HG03175 (cell line): ENCODE measurements around the gene TCL1A.
A peak's percentile ranks its signal among the peaks of the same experiment; 100 is the strongest.
"Not testable (repeated sequence)": the region's sequence is repeated elsewhere in the genome, so short reads cannot be mapped to it uniquely, and the experiment has no call there.

Experiments
- ATAC-seq: cut with Tn5 transposase; IDR thresholded peaks from one replicate; pipeline ENCODE4 v1.9.1; 2021; ENCODE audit warnings: mild to moderate bottlenecking, moderate library complexity; ENCODE audit not compliant: unreplicated experiment

TCL1A gene

DNA sequence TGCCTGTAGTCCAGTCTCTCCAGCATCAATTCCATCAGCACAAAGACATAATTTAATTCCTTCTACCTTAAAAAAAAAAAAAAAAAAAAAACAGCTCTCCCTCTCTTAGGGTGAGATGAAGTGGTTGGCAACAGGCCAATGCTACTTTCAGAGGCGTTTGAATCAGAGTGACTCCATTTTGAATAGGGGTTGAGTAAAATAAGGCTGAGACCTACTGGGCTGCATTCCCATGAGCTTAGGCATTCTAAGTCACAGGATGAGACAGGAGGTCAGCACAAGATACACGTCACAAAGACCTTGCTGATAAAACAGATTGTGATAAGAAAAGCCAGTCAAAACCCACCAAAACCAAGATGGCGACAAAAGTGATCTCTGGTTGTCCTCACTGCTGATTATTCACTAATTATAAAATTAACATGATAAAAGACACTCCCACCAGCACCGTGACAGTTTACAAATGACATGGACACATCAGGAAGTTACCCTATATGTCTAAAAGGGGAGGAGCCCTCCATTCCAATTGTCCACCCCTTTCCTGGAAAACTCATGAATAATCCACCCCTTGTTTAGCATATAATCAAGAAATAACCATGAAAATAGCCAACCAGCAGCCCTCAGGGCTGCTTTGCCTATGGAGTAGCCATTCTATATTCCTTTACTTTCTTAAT, 34.6 kb downstream of the TCL1A start:
- ATAC-seq: no peak

DNA sequence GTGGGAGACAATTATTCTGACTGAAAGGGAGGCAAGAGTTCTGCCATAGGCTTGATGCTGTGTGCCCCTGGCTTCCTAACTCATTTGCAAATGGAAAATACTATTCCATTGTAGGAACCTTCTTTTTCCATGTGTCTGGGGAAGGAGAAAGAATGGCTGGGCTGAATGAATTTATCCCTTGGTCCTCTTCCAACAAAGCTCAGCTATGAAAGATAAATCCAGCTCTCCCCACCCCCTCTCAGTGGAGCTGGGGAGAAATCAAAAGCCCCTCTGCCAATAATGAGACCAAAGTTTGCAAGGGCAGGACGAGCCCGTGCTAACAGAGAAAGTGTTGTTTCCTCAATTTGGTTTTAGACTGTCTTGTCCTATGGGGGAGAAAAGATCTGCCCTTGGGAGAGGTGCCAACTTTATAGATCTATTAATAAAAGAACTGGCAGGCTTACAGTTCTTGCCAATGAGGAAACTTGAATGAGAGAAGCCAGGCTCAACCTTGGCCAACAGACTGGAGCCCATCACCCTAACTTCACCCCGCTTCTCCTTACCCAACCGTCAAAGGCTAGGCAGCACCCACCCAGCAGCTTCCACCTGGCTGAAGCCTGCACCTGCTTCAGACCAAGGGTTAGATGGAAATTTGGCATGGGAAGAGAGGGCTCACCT, 36.6 kb downstream of the TCL1A start:
- ATAC-seq: no peak

DNA sequence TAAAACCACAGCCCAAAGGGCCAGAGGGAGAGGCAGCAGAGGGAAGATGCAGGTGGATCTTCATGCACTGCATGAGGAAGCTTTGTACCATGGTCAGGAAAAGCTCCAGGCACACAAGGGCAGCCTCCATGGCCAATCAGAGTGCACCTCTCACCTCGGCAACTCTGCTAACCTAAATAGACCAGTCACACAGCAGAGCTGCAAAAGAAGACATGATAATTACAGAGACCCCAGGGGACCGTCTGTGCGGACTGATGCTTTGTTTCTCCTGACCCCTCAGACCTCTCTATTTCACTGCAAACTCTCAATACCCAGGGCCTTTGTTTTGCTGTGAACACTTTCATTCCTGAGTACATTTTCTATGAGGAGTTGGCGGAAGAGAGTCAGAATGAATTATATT, 38.4 kb downstream of the TCL1A start:
- no peak for ATAC-seq

DNA sequence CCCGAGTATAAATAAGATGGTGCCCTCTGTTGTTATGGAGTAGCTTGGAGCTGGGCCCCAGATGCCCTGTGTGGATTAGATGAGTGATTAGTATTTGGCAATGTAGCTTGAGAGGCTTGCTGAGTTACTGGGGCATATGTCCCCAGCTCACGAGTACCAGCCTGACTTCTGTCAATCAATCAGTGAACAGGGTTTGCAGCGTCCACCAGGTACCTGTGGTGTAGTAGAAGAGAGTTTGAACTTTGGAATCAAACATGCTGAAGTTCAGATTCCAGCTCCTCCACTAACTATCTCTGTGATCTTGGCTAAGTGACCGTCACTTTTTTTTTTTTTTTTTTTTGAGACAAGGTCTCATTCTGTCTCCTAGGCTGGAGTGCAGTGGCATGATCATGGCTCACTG, 39.3 kb downstream of the TCL1A start:
- no peak for ATAC-seq

DNA sequence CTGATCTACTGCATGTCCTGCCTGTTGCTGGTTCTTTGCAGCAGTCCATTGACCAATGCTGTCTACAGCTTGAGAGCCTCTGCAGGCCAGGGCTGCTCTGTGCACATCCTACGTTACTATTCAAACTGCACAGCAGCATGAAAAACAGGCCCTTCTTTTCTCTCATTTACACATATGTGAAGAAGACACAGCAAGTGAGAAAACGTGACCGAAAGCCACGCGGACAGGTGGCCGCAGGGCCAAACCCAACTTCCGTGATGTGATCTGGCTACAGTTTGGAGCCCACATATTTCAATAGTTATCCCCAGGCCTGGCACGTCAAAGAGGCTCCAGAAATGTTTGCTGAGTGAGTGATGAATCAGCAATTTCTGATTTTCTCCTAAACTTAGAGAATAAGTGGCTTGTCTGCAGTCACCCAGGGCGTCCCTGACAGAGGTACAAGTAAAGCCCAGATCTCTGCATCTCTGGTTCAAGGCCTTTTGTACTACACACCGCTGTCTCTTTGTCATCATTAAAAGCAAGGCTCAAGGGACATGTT, 45.6 kb downstream of the TCL1A start:
- no peak for ATAC-seq

DNA sequence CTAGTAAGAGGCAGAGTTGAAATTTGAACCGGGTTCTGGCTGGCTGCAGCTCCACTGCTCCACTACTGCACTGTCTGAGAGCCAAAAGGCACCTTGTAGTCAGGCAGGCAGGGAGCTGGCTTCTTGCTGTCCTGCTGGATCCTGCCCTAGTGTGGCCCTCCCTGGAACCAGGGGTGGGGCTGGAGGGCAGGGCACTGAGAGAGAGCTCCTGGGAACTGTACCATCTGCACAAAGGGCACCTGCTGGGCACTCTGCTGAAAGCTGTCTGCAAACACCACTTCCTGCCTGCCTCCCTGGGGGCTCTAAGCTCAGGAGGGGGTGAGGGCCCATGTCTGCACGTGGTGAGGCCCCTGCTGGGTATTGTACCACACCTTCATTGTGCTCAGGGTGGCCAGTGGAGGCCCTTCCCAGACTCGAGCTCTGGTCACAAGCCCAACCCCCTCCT, 46.7 kb downstream of the TCL1A start:
- ATAC-seq: no peak

DNA sequence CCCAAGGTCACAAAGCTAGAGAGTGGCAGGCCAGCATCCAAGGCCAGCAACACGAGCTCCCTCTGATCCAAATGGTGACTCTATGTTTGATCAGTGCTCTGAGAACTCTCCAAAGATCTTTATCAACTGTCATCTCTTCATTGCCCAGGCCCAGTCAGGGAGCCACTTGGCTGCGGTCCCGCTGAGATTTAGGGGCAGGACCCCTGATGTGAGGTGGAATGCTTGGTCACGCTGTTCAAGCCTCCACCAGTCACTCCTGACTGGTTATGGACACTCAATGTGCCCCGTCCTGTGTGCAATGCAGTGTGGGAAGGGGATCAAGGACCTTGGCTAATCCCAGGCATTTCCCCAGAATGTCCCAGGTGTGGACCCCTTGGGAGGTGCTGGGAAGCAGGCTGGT, 47.5 kb downstream of the TCL1A start:
- ATAC-seq: no peak

DNA sequence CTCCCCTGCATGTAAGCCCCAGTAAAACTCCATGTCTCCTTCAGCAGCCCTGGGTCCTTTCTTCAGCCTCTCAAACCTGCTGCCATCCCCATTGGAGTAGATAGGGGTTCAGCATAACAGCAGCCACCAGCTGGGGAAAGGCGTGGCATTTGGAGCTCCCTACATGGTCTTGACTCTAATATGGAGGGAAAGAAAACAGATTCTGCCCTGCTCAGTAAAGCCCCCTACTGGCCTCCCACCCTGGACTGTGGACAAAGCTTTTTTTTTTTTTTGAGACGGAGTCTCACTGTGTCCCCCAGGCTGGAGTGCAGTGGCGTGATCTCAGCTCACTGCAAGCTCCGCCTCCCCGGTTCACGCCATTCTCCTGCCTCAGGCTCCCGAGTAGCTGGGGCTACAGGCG, 48.4 kb downstream of the TCL1A start:
- not testable (repeated sequence) for ATAC-seq

DNA sequence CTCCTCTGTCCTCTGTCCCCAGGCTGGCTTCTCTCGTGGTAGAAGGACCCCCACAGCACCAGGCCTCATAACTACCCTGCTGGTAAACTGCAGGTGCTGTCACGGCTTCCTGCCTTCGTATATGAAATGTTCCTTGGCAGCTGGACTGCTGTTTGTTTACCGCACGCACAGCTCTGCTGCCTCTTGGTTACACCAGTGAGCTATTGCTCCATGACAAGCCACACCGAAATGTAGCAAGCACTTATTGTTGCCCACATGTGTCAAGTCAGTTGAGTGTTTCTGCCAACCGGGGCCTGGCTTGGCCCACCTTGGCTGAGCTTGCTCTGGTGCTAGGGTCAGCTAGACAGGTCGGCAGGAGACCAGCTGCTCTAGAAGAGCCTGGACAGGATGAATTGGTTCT, 49.4 kb downstream of the TCL1A start:
- ATAC-seq: peak; percentile 44

DNA sequence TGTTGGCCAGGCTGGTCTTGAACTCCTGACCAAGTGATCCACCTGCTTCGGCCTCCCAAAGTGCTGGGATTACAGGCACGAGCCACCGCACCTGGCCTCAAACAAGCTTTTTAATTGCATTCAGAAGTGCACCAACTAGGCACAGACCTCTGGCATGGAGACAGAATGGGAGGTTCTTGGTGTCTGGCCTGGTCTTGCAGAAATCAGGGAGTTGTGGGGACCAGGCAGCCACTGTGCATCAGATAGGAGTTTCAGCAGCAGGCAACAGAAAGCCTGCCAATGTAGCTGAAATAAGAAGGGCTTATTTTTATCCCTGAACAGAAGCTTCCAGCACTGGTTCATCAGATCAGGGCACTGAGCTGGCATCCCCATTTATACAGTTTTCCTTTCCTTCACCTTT, 49.9 kb downstream of the TCL1A start:
- no peak for ATAC-seq

DNA sequence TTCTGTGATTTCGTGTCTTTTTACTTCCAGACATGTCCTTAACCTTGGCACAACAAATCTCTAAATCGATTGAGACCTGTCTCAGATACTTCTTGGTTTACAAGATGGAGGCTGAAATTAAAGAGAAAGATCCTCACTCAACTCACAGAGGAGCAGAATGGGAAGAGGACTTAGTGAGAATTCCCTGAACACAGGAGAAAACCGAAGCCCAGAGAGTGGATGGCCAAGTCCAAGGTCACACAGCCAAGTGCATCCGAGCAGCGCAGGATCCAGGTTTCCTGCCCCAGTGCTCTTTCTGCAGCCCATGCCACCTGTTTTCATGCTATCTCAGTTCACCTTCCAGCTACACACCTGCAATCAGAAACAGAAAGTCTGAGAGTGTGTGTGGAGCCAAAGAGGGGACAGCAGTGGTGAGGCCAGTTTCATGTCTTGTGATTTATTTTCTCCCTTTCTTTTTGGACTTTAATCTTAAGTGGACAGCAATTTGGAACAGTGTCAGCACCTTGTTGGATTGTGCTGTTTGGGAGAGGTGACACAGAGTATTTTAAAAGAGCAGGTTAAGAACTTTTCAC, 50.6 kb downstream of the TCL1A start:
- ATAC-seq: peak; percentile 29

DNA sequence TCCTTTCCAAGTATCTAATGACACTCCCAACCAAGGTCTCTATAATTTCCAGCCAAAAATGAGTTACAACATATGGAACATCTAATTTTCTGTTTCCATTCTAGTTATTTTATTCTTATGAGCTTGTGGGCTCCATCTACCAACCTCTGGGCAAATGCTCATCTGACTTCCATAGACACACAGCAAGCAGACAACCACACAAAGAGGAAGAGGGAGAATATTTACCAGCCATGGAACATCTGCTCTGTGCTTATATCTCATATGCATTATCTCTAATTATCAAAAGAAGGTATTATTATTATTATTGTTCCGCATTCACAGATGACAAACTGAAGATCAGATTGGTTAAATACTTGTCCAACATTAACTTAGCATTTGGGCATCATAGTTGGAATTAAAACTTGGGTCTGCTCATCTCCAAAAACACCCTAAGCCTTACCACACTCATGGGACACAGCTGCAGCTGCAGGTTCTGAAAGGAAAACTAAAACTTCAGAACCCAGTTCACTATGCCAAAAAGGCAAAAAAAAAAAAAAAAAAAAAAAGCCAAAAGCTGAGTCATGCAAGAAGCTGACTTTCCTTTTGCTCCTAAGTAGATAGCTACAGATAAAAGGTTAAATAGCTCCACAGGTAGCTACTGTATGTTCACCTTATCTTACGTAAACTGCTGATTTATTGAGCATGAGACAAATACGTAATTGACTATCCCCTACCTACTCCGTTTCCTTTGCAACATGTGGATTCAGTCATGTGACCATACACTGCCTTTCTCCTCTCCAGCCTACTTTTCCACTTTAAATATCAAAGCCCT, 51.3 kb downstream of the TCL1A start:
- peak; percentile 31 for ATAC-seq

DNA sequence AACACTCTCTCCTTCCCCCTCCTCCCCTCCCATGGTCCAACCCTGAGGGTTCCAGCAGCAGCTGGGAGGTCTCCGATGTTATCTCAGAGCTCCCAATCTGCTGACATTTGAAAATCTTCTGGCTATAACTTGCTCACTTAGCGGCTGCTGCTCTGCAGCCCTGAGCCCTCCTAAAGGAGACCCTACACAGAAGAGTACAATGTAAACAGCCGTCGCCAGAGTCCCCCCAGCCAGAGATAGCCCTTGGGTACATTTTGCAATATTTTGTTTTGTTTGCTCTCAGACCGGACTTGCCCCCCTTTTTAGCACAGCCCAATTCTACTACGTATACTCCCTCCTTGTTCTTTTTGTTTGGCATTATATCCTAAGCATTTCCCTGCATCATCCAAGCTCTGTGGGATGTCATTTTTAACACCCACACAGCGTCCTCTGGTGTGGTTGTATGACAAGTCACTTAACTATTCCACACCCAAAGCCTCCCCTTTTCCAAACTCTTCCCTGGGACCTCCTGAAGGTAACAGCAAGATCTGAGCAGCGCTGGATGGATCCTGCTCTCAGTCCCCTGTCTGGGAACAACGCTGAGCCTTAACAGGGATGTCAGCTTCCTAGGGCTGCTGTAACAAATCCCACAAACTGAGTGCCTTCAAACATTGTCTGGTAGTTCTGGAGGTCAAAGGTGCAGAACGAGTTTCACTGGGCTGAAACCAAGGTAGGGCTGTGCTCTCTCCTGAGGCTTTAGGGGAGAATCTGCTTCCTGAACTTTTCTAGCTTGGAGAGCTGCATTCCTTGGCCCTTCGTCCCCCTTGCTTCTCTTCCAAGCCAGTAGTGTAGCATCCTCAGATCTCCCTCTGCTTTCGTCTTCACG, 53.0 kb downstream of the TCL1A start:
- ATAC-seq: no peak

DNA sequence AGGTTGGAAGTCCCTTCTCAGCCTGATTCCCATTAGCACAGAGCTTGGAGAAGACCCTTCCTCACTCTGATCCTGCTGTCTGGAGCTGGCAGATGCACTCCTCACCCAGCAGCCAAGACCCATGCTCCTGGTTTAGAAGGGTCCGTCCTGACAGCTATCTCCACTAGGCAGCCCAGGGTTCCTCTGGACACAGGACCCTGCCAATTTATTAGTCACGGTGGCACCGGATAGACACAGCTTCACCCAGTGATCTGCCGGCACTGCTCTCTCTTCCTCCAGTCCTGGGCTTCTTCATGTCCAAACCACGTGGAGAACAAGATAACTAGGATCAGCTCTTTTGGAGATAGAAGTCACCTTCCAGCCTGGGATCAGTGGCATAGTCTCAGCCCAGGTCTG, 53.9 kb downstream of the TCL1A start:
- ATAC-seq: no peak
